GM23338 (cell line): ENCODE results near the gene TPD52L2.

ENCODE experiments used
- CREB1 ChIP-seq: fragments of 250-450 bp; sonication (Bioruptor Pico); IDR thresholded peaks from 2 replicates; pipeline ENCODE4 v1.5.0; 2020; ENCODE audit warnings: low read depth, mild to moderate bottlenecking, moderate library complexity
- POLR2AphosphoS5 ChIP-seq: IDR thresholded peaks from 2 replicates; pipeline ENCODE4 v1.6.1; 2016; ENCODE audit warnings: antibody characterized with exemption, low read depth
- ZNF331 ChIP-seq: fragments of 250-450 bp; sonication (Bioruptor Pico); IDR thresholded peaks from 2 replicates; pipeline ENCODE4 v1.5.0; 2020; ENCODE audit warnings: low read depth, mild to moderate bottlenecking, moderate library complexity
- TF ChIP-seq, protein P1 (sequence below), 2 experiments: fragments of 200-600 bp in 1 of 2; sonication (generic) in 1 of 2; conservative IDR thresholded peaks; 2 replicates each; pipeline versions ENCODE4 v1.5.1 to v1.6.1; 2016 to 2017; ENCODE audit warnings: antibody characterized with exemption in 2 of 2, low read depth in 2 of 2, mild to moderate bottlenecking in 2 of 2, moderate library complexity in 1 of 2

DNA sequence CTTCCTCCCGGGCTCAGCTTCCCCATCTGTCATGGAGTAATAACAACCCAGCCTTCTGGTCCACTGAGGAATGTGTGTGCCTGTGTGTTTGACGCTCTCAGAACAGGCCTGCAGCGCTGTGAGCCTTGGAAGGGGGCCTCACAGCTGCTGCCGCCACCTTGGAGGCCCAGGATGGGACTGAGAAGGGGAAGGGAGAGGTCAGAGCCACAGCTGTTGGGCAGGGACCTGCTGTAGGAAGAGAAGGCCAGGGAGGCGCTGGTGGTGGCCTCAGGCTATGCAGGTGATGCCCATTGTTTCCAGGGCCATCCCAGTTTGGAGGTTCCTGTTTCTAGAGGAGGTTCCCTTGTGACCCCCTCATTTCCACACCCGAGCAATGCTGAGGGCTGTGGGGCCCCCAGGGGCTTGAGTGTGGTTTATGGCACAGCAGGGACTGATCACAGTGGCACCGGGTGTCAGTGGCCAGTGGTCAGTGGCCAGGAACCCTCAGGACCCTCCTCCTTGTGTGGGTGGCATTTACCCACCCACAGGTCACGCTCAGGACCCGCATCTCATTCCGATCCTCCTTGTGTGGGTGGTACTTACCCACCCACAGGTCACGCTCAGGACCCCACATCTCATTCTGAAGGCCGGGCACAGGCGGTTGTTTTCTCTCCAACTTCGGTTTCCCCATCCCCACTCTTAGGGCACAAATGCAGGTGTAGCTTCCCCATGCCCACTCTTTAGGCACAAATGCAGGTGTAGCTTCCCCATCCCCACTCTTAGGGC is 14.0 kb downstream of the TPD52L2 start:
- TF ChIP-seq, protein P1, sequence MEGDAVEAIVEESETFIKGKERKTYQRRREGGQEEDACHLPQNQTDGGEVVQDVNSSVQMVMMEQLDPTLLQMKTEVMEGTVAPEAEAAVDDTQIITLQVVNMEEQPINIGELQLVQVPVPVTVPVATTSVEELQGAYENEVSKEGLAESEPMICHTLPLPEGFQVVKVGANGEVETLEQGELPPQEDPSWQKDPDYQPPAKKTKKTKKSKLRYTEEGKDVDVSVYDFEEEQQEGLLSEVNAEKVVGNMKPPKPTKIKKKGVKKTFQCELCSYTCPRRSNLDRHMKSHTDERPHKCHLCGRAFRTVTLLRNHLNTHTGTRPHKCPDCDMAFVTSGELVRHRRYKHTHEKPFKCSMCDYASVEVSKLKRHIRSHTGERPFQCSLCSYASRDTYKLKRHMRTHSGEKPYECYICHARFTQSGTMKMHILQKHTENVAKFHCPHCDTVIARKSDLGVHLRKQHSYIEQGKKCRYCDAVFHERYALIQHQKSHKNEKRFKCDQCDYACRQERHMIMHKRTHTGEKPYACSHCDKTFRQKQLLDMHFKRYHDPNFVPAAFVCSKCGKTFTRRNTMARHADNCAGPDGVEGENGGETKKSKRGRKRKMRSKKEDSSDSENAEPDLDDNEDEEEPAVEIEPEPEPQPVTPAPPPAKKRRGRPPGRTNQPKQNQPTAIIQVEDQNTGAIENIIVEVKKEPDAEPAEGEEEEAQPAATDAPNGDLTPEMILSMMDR (conservative IDR thresholded peaks at IDR 0.05; ENCODE audit: low read depth in 2 of 2), result no peak
- TF ChIP-seq CREB1 (CRISPR knock-in tag) (no peak), POLR2AphosphoS5 (no peak), ZNF331 (no peak)
